ENCODE data around the gene ZBTB32.

Gene ZBTB32

GRCh38 chr19:35727956-35728706 lies 23.8 kb downstream of the ZBTB32 start:
- Histone ChIP-seq H3K36me3 (ENCODE audit: control insufficient read depth, insufficient read depth, low read length) (peaks cover 67% of the 10 kb centered on the region), H3K27ac (ENCODE audit: low read depth, low read length) (no peak overlapping the region), H3K9ac (ENCODE audit: low read length) (no peak overlapping the region), H3K4me3 (ENCODE audit: low read length) (no peak overlapping the region), H3K27me3 (ENCODE audit: control insufficient read depth, insufficient read depth, low read length) (no peaks in the 10 kb centered on the region), H3K4me1 (ENCODE audit: control insufficient read depth, insufficient read depth, low read length) (no peaks in the 10 kb centered on the region)

- Histone ChIP-seq H3K27ac (ENCODE audit: low read depth, low read length) (no peak overlapping the region), H3K27me3 (ENCODE audit: control insufficient read depth, insufficient read depth, low read length) (no peaks in the 10 kb centered on the region), H3K4me1 (ENCODE audit: control insufficient read depth, insufficient read depth, low read length) (no peaks in the 10 kb centered on the region), H3K9ac (ENCODE audit: low read length) (no peak overlapping the region), H3K36me3 (ENCODE audit: control insufficient read depth, insufficient read depth, low read length) (peaks cover 62% of the 10 kb centered on the region), H3K4me3 (ENCODE audit: low read length) (no peak overlapping the region)
Observed at GRCh38 chr19:35729021-35729420, 24.7 kb downstream of the ZBTB32 start.

- Histone ChIP-seq H3K9ac (ENCODE audit: low read length) (no peak overlapping the region), H3K36me3 (ENCODE audit: control insufficient read depth, insufficient read depth, low read length) (peaks cover 61% of the 10 kb centered on the region)
Observed at GRCh38 chr19:35729763-35730162, 25.4 kb downstream of the ZBTB32 start.

GRCh38 chr19:35730326-35730725 lies 26.0 kb downstream of the ZBTB32 start:
- Histone ChIP-seq H3K4me3 (ENCODE audit: low read length) (no peak overlapping the region), H3K27me3 (ENCODE audit: control insufficient read depth, insufficient read depth, low read length) (no peaks in the 10 kb centered on the region), H3K9ac (ENCODE audit: low read length) (no peak overlapping the region), H3K36me3 (ENCODE audit: control insufficient read depth, insufficient read depth, low read length) (peaks cover 60% of the 10 kb centered on the region), H3K4me1 (ENCODE audit: control insufficient read depth, insufficient read depth, low read length) (no peaks in the 10 kb centered on the region), H3K27ac (ENCODE audit: low read depth, low read length) (no peak overlapping the region)

More at GRCh38 chr19:35729763-35730162, 25.4 kb downstream of the ZBTB32 start:
- no peaks in the 10 kb centered on the region for H3K4me1 ChIP-seq (ENCODE audit: control insufficient read depth, insufficient read depth, low read length)
- H3K4me3 ChIP-seq (ENCODE audit: low read length) = no peak overlapping the region
- H3K27ac ChIP-seq (ENCODE audit: low read depth, low read length) = no peak overlapping the region
- H3K27me3 ChIP-seq (ENCODE audit: control insufficient read depth, insufficient read depth, low read length) = no peaks in the 10 kb centered on the region

- H3K27ac ChIP-seq (ENCODE audit: low read depth, low read length) = no peak overlapping the region
- H3K36me3 ChIP-seq (ENCODE audit: control insufficient read depth, insufficient read depth, low read length) = peaks cover 54% of the 10 kb centered on the region
- H3K9ac ChIP-seq (ENCODE audit: low read length) = no peak overlapping the region
- no peaks in the 10 kb centered on the region for H3K27me3 ChIP-seq (ENCODE audit: control insufficient read depth, insufficient read depth, low read length)
- H3K4me1 ChIP-seq (ENCODE audit: control insufficient read depth, insufficient read depth, low read length) = no peaks in the 10 kb centered on the region
- no peak overlapping the region for H3K4me3 ChIP-seq (ENCODE audit: low read length)
Observed at GRCh38 chr19:35731353-35731752, 27.0 kb downstream of the ZBTB32 start.

GRCh38 chr19:35731779-35732405 lies 27.5 kb downstream of the ZBTB32 start:
- Histone ChIP-seq H3K4me1 (ENCODE audit: control insufficient read depth, insufficient read depth, low read length) (no peaks in the 10 kb centered on the region), H3K36me3 (ENCODE audit: control insufficient read depth, insufficient read depth, low read length) (peaks cover 54% of the 10 kb centered on the region), H3K27me3 (ENCODE audit: control insufficient read depth, insufficient read depth, low read length) (no peaks in the 10 kb centered on the region), H3K9ac (ENCODE audit: low read length) (no peak overlapping the region), H3K4me3 (ENCODE audit: low read length) (no peak overlapping the region), H3K27ac (ENCODE audit: low read depth, low read length) (no peak overlapping the region)

- no peaks in the 10 kb centered on the region for H3K27me3 ChIP-seq (ENCODE audit: control insufficient read depth, insufficient read depth, low read length)
- H3K36me3 ChIP-seq (ENCODE audit: control insufficient read depth, insufficient read depth, low read length) = peaks cover 49% of the 10 kb centered on the region
- no peak overlapping the region for H3K9ac ChIP-seq (ENCODE audit: low read length)
- H3K4me1 ChIP-seq (ENCODE audit: control insufficient read depth, insufficient read depth, low read length) = no peaks in the 10 kb centered on the region
- H3K27ac ChIP-seq (ENCODE audit: low read depth, low read length) = no peak overlapping the region
- no peak overlapping the region for H3K4me3 ChIP-seq (ENCODE audit: low read length)
Observed at GRCh38 chr19:35732540-35733179, 28.3 kb downstream of the ZBTB32 start.

- peaks cover 50% of the 10 kb centered on the region for H3K36me3 ChIP-seq (ENCODE audit: control insufficient read depth, insufficient read depth, low read length)
- H3K4me3 ChIP-seq (ENCODE audit: low read length) = no peak overlapping the region
- no peak overlapping the region for H3K9ac ChIP-seq (ENCODE audit: low read length)
- H3K27ac ChIP-seq (ENCODE audit: low read depth, low read length) = no peak overlapping the region
- no peaks in the 10 kb centered on the region for H3K27me3 ChIP-seq (ENCODE audit: control insufficient read depth, insufficient read depth, low read length)
- H3K4me1 ChIP-seq (ENCODE audit: control insufficient read depth, insufficient read depth, low read length) = no peaks in the 10 kb centered on the region
Observed at GRCh38 chr19:35733180-35734125, 29.1 kb downstream of the ZBTB32 start.

GRCh38 chr19:35734273-35734672 lies 29.9 kb downstream of the ZBTB32 start:
- Histone ChIP-seq H3K36me3 (ENCODE audit: control insufficient read depth, insufficient read depth, low read length) (peaks cover 48% of the 10 kb centered on the region), H3K4me1 (ENCODE audit: control insufficient read depth, insufficient read depth, low read length) (no peaks in the 10 kb centered on the region), H3K27ac (ENCODE audit: low read depth, low read length) (no peak overlapping the region), H3K9ac (ENCODE audit: low read length) (no peak overlapping the region), H3K27me3 (ENCODE audit: control insufficient read depth, insufficient read depth, low read length) (no peaks in the 10 kb centered on the region), H3K4me3 (ENCODE audit: low read length) (no peak overlapping the region)

GRCh38 chr19:35734889-35735288 lies 30.5 kb downstream of the ZBTB32 start:
- no peak overlapping the region for H3K4me3 ChIP-seq (ENCODE audit: low read length)
- H3K27ac ChIP-seq (ENCODE audit: low read depth, low read length) = no peak overlapping the region
- H3K36me3 ChIP-seq (ENCODE audit: control insufficient read depth, insufficient read depth, low read length) = peaks cover 45% of the 10 kb centered on the region
- no peaks in the 10 kb centered on the region for H3K27me3 ChIP-seq (ENCODE audit: control insufficient read depth, insufficient read depth, low read length)
- H3K4me1 ChIP-seq (ENCODE audit: control insufficient read depth, insufficient read depth, low read length) = no peaks in the 10 kb centered on the region
- no peak overlapping the region for H3K9ac ChIP-seq (ENCODE audit: low read length)

- H3K4me3 ChIP-seq (ENCODE audit: low read length) = no peak overlapping the region
- H3K9ac ChIP-seq (ENCODE audit: low read length) = no peak overlapping the region
- H3K27ac ChIP-seq (ENCODE audit: low read depth, low read length) = no peak overlapping the region
- no peaks in the 10 kb centered on the region for H3K27me3 ChIP-seq (ENCODE audit: control insufficient read depth, insufficient read depth, low read length)
- H3K4me1 ChIP-seq (ENCODE audit: control insufficient read depth, insufficient read depth, low read length) = peaks cover 2% of the 10 kb centered on the region
- peaks cover 32% of the 10 kb centered on the region for H3K36me3 ChIP-seq (ENCODE audit: control insufficient read depth, insufficient read depth, low read length)
Observed at GRCh38 chr19:35736913-35737886, 32.8 kb downstream of the ZBTB32 start.

Measured in rectal smooth muscle tissue (tissue), 1 donor.